HEK293 (cell line): ENCODE measurements around the gene FLOT2.

Source experiments
- KLF10 ChIP-seq: fragments of 450-650 bp; IDR thresholded peaks from 2 replicates; pipeline ENCODE4 v1.5.1; 2018; ENCODE audit warnings: missing biosample characterization, mild to moderate bottlenecking, missing genetic modification characterization
- YY1 ChIP-seq: fragments of 450-650 bp; formaldehyde crosslinking; IDR thresholded peaks from 2 replicates; pipeline ENCODE4 v1.5.1; 2018; ENCODE audit warnings: missing biosample characterization, missing genetic modification characterization
- ZBTB1 ChIP-seq: fragments of 450-650 bp; formaldehyde crosslinking; IDR thresholded peaks from 2 replicates; pipeline ENCODE4 v1.5.1; 2016; ENCODE audit warnings: missing biosample characterization, missing genetic modification characterization
- ZNF24 ChIP-seq: fragments of 450-650 bp; formaldehyde crosslinking; IDR thresholded peaks from 2 replicates; pipeline ENCODE4 v1.5.1; 2016; ENCODE audit warnings: missing biosample characterization, missing genetic modification characterization
- ZNF274 ChIP-seq, 2 experiments: fragments of 200-500 bp in 1 of 2; fragments of 450-650 bp in 1 of 2; sonication (Bioruptor generic) in 1 of 2; formaldehyde crosslinking in 1 of 2; IDR thresholded peaks; 2 replicates each; pipeline versions ENCODE4 v1.5.1 to v1.6.1; 2014 to 2016; ENCODE audit warnings: borderline replicate concordance in 1 of 2, inconsistent platforms in 1 of 2, low read length in 1 of 2, missing biosample characterization in 1 of 2, missing genetic modification characterization in 1 of 2
- ZNF423 ChIP-seq: fragments of 450-650 bp; formaldehyde crosslinking; IDR thresholded peaks from 2 replicates; pipeline ENCODE4 v1.5.1; 2016; ENCODE audit warnings: missing biosample characterization, missing genetic modification characterization
- ZNF548 ChIP-seq: fragments of 450-650 bp; formaldehyde crosslinking; IDR thresholded peaks from 2 replicates; pipeline ENCODE4 v1.5.1; 2016; ENCODE audit warnings: missing biosample characterization, missing genetic modification characterization
- TF ChIP-seq, protein P1 (sequence below): fragments of 450-650 bp; formaldehyde crosslinking; IDR thresholded peaks from 2 replicates; pipeline ENCODE4 v1.5.1; 2016; ENCODE audit warnings: missing biosample characterization, missing genetic modification characterization
- TF ChIP-seq, protein P2 (sequence below): fragments of 450-650 bp; formaldehyde crosslinking; IDR thresholded peaks from 2 replicates; pipeline ENCODE4 v1.5.1; 2016; ENCODE audit warnings: missing biosample characterization, missing genetic modification characterization
- TF ChIP-seq, protein P3 (sequence below): fragments of 450-650 bp; formaldehyde crosslinking; optimal IDR thresholded peaks from 2 replicates; pipeline ENCODE3; 2016; ENCODE audit warnings: missing biosample characterization, mild to moderate bottlenecking, missing genetic modification characterization
- TF ChIP-seq, protein P4 (sequence below): fragments of 450-650 bp; formaldehyde crosslinking; IDR thresholded peaks from 2 replicates; pipeline ENCODE4 v1.5.1; 2017; ENCODE audit warnings: missing biosample characterization, missing genetic modification characterization

DNA sequence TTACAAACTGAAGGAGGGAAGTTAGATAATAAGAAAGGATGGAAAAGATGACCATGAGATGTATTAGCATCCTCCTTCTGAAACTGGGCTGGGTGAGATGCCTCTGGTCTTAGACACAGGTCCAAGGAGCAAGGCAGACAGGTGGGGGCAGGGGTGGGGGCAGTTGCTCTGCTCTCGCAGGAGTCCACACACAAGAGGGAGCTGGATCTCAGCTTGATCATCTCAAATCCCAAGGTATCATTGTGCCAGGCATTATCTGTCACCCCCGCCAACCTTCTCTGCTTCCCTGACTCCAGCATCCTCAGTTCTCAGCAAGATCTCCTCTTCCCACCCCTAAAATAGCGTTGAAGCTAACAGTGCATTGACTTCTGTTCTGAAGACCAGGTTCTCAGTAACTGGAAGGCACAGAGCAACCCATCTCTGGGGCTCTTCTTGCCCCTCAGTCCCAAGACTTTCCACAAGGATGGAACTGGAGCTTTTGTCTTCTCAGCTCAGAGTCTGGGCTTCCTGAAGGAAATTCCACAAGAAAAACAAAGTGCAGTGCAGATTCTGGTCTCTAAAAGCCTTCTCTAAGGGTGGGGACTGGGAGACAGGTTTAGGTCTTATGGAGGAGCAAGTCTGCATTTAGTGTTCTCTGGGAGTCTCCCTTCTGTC, 1.6 kb downstream of the FLOT2 start:
- no peak for TF ChIP-seq ZNF423 (tag by site-specific recombination)
- TF ChIP-seq, protein P1, sequence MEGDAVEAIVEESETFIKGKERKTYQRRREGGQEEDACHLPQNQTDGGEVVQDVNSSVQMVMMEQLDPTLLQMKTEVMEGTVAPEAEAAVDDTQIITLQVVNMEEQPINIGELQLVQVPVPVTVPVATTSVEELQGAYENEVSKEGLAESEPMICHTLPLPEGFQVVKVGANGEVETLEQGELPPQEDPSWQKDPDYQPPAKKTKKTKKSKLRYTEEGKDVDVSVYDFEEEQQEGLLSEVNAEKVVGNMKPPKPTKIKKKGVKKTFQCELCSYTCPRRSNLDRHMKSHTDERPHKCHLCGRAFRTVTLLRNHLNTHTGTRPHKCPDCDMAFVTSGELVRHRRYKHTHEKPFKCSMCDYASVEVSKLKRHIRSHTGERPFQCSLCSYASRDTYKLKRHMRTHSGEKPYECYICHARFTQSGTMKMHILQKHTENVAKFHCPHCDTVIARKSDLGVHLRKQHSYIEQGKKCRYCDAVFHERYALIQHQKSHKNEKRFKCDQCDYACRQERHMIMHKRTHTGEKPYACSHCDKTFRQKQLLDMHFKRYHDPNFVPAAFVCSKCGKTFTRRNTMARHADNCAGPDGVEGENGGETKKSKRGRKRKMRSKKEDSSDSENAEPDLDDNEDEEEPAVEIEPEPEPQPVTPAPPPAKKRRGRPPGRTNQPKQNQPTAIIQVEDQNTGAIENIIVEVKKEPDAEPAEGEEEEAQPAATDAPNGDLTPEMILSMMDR = no peak
- no peak for TF ChIP-seq ZNF274 (IDR thresholded peaks at IDR 0.05; ENCODE audit: low read length)
- TF ChIP-seq ZNF274 (tag by site-specific recombination; IDR thresholded peaks at IDR 0.05; ENCODE audit: borderline replicate concordance) = no peak
- TF ChIP-seq KLF10 (tag by site-specific recombination) = no peak
- TF ChIP-seq, protein P2, sequence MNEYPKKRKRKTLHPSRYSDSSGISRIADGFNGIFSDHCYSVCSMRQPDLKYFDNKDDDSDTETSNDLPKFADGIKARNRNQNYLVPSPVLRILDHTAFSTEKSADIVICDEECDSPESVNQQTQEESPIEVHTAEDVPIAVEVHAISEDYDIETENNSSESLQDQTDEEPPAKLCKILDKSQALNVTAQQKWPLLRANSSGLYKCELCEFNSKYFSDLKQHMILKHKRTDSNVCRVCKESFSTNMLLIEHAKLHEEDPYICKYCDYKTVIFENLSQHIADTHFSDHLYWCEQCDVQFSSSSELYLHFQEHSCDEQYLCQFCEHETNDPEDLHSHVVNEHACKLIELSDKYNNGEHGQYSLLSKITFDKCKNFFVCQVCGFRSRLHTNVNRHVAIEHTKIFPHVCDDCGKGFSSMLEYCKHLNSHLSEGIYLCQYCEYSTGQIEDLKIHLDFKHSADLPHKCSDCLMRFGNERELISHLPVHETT = no peak
- no peak for TF ChIP-seq ZNF548 (tag by site-specific recombination)
- no peak for TF ChIP-seq ZNF24 (tag by site-specific recombination)
- TF ChIP-seq YY1 (tag by site-specific recombination) = no peak
- no peak for TF ChIP-seq ZBTB1 (tag by site-specific recombination)
- TF ChIP-seq, protein P3, sequence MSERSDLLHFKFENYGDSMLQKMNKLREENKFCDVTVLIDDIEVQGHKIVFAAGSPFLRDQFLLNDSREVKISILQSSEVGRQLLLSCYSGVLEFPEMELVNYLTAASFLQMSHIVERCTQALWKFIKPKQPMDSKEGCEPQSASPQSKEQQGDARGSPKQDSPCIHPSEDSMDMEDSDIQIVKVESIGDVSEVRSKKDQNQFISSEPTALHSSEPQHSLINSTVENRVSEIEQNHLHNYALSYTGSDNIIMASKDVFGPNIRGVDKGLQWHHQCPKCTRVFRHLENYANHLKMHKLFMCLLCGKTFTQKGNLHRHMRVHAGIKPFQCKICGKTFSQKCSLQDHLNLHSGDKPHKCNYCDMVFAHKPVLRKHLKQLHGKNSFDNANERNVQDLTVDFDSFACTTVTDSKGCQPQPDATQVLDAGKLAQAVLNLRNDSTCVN (tag by site-specific recombination) = no peak
- TF ChIP-seq, protein P4, sequence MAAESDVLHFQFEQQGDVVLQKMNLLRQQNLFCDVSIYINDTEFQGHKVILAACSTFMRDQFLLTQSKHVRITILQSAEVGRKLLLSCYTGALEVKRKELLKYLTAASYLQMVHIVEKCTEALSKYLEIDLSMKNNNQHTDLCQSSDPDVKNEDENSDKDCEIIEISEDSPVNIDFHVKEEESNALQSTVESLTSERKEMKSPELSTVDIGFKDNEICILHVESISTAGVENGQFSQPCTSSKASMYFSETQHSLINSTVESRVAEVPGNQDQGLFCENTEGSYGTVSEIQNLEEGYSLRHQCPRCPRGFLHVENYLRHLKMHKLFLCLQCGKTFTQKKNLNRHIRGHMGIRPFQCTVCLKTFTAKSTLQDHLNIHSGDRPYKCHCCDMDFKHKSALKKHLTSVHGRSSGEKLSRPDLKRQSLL (tag by site-specific recombination) = no peak
